Upper lobe of left lung (tissue), 6 donors: ENCODE measurements around the gene SYT9. TPM values are rescaled to one million over a fixed set of nuclear protein-coding genes. Genes with fewer than 3 reads are reported as not detected.

ENCODE experiments used
- ATAC-seq, 2 donors: fragments of 200-7000 bp; cut with Tn5 transposase; one replicate each; pipeline ENCODE4 v1.9.1; 2022; ENCODE audit warnings: mild to moderate bottlenecking in 2 of 2, moderate library complexity in 2 of 2; ENCODE audit not compliant: low FRiP score in 2 of 2
- DNase-seq, 2 donors: peaks; one replicate each; pipeline ENCODE4 v3.0.0-alpha.2; 2019 to 2020
- H3K27ac ChIP-seq, 4 donors: fragments of 200-600 bp; sonication (generic); one replicate each; pipeline ENCODE4 v1.5.1; 2016 to 2019
- H3K27me3 ChIP-seq, 4 donors: fragments of 200-600 bp; sonication (generic); one replicate each; pipeline ENCODE4 v1.5.1; 2017 to 2019
- H3K36me3 ChIP-seq, 4 donors: fragments of 200-600 bp; sonication (generic); one replicate each; pipeline ENCODE4 v1.5.1; 2016 to 2019
- H3K4me1 ChIP-seq, 4 donors: fragments of 200-600 bp; sonication (generic); one replicate each; pipeline ENCODE4 v1.5.1; 2018 to 2019
- H3K4me3 ChIP-seq, 4 donors: fragments of 200-600 bp; sonication (generic); one replicate each; pipeline ENCODE4 v1.5.1; 2017 to 2019; ENCODE audit warnings: mild to moderate bottlenecking in 2 of 4, moderate library complexity in 1 of 4
- H3K9me3 ChIP-seq, 4 donors: fragments of 200-600 bp; sonication (generic); one replicate each; pipeline ENCODE4 v1.5.1; 2018 to 2019
- EP300 ChIP-seq, 4 donors: sonication (generic); formaldehyde crosslinking; IDR thresholded peaks; one replicate each; pipeline ENCODE4 v1.5.1; 2017; ENCODE audit warnings: antibody characterized with exemption in 4 of 4, control low read depth in 2 of 4
- POLR2A ChIP-seq, 4 donors: fragments of 450-650 bp; IDR thresholded peaks; one replicate each; pipeline ENCODE4 v1.5.1; 2016 to 2017; ENCODE audit warnings: antibody characterized with exemption in 4 of 4, mild to moderate bottlenecking in 2 of 4
- POLR2AphosphoS5 ChIP-seq, 2 donors: sonication (generic); formaldehyde crosslinking; IDR thresholded peaks; one replicate each; pipeline ENCODE4 v1.5.1; 2017; ENCODE audit warnings: antibody characterized with exemption in 2 of 2
- WGBS, 2 donors: methylation state at CpG; one replicate each; pipeline ENCODE4 v1.1.5; 2017 to 2018; 5-methylcytosine and 5-hydroxymethylcytosine counted together
- total RNA-seq, 6 donors: library from RNA; depleted of rRNA in 4 of 6; stranded (reverse); fragments of >200 nt in 4 of 6; gene quantifications; one replicate each; pipeline versions ENCODE4 v1.1.0 to v1.2.1, GENCODE V29; 2016 to 2021
- TF ChIP-seq, protein P1 (sequence below), 6 experiments: fragments of 450-650 bp in 4 of 6; fragments of 200-600 bp in 2 of 6; sonication (generic) in 2 of 6; IDR thresholded peaks; one replicate each; pipeline ENCODE4 v1.5.1; 2016 to 2019; ENCODE audit warnings: antibody characterized with exemption in 6 of 6
- donor health status: DM: no; HTN: no; CAD: no; lungs with moderate emphysema.
- donor health status: DM: no; HTN: yes; CAD: no; lungs with severe emphysema.

Gene SYT9
- total RNA-seq, 6 donors from 2014 or later = 0.27 to 0.30 TPM; not detected in 4

DNA sequence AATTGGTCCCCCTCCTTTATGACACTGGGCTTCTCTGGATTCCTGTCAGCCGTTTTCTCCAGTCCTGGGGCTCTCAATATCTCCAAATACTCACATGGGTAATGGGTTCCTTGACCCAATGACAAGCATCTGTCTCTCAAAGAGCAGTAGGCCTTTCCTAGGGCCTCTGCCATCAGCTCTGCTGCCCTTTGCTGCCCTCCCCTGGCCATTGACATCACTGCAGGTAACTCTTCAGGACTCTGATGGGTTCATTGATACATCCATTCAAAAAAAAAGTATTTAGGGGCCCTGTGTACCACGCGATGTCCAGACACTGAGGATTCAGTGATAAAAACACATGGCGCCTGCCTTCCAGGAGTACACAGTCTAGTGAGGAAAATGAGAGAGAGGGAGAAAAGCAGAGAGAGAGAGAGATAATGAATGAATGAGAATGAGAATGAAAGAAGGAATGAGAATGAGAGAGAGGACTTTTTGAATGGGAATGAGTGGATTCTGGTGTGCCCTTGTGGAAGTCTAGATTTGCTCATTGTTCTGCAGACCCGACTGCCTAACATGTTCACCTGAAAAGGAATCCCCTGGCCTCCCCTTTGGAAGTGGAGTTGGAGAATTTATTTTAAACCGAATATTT, 191.0 kb downstream of the SYT9 start:
- DNase-seq (peak in 1 of 2 donors; percentile 63), ATAC-seq (peak; percentile 75 to 88)
- WGBS, 2 donors = 28 to 29% methylated on average over 6 of the region's 6 CpGs
- H3K36me3 ChIP-seq = no peaks in the 10 kb centered on the region
- no peaks in the 10 kb centered on the region for H3K4me1 ChIP-seq
- TF ChIP-seq, protein P1, sequence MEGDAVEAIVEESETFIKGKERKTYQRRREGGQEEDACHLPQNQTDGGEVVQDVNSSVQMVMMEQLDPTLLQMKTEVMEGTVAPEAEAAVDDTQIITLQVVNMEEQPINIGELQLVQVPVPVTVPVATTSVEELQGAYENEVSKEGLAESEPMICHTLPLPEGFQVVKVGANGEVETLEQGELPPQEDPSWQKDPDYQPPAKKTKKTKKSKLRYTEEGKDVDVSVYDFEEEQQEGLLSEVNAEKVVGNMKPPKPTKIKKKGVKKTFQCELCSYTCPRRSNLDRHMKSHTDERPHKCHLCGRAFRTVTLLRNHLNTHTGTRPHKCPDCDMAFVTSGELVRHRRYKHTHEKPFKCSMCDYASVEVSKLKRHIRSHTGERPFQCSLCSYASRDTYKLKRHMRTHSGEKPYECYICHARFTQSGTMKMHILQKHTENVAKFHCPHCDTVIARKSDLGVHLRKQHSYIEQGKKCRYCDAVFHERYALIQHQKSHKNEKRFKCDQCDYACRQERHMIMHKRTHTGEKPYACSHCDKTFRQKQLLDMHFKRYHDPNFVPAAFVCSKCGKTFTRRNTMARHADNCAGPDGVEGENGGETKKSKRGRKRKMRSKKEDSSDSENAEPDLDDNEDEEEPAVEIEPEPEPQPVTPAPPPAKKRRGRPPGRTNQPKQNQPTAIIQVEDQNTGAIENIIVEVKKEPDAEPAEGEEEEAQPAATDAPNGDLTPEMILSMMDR (IDR thresholded peaks at IDR 0.05) = peak; percentile 54 to 69 (median 64)
- TF ChIP-seq POLR2A (IDR thresholded peaks at IDR 0.05) (no peak), POLR2AphosphoS5 (IDR thresholded peaks at IDR 0.05) (no peak)
- no peak overlapping the region for H3K4me3 ChIP-seq
- no peaks in the 10 kb centered on the region for H3K9me3 ChIP-seq
- H3K27ac ChIP-seq = no peak overlapping the region
- H3K27me3 ChIP-seq = peaks cover 0 to 5% (median 0%) of the 10 kb centered on the region in 4 donors

DNA sequence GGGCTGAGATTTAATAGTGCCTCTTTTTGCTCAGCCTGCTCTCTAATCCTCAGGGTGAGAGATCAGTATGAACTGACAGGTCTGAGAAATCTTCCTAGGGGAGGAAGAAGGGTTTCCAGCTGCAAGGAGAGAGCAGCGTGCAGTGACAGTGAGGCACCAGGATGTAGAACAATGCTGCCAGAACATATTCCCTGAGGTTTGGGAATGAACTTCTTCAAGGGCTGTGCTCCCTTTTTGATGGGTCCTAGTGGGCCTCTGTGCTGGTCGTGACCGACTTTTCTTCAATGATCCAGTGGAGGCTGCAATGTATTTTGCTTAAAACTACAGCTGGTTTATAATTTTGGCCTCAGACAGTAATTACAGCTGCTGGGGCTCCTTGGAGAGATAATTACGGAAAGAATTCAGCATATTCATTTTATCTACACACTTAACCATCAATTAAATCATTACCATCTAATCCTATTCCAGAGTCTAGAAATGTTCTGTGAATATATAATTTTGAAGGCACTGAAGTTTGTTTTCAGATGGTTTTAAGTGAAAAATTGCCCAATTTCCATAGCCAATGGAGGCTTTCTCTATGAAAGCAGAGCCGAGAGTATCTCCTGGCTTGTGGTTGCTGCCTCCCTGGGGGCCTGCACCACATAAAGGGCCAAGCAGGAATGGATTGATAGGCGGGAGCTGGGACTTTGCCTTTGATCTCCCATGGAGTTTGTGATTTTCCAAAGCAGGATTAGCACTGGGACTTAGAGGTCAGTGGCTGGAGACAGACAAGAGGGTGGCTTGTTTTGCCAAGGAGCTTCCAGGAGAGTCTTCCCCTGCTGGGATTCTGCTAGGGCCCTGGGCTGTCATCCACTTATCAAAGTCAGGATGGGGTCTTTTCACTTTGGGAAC, 192.6 kb downstream of the SYT9 start:
- DNase-seq = no peak
- 65 to 73% methylated on average over 6 of the region's 6 CpGs for WGBS, 2 donors
- Histone ChIP-seq H3K4me1 (no peaks in the 10 kb centered on the region), H3K9me3 (no peaks in the 10 kb centered on the region), H3K27ac (no peak overlapping the region), H3K4me3 (no peak overlapping the region), H3K36me3 (no peaks in the 10 kb centered on the region), H3K27me3 (peaks cover 0 to 5% (median 0%) of the 10 kb centered on the region in 4 donors)
- ATAC-seq = no peak
- TF ChIP-seq, protein P1 (IDR thresholded peaks at IDR 0.05) = no peak
- TF ChIP-seq POLR2AphosphoS5 (IDR thresholded peaks at IDR 0.05) (no peak), POLR2A (IDR thresholded peaks at IDR 0.05) (no peak), EP300 (IDR thresholded peaks at IDR 0.05) (no peak)

DNA sequence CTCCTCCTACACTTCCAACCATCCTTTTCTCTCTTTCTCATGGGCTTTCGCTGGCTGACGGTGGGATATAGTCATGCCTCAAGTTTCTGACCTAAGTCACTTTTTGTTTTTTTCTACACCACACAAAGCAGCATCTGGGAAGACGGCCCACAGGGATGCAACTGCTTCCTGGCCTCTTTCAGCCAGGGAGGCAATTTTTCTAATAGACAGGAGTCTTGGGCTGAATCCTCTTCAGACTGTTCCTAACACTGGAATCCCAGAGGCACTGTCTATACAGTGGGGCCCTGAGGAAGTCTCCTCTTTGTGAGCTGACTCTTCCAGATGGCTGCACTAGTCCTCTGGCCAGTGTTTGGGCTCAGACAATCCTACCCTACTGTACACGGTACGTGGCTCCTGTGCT, 193.9 kb downstream of the SYT9 start:
- H3K36me3 ChIP-seq = no peaks in the 10 kb centered on the region
- H3K4me3 ChIP-seq = no peak overlapping the region
- no peak overlapping the region for H3K27ac ChIP-seq
- no peaks in the 10 kb centered on the region for H3K4me1 ChIP-seq
- 82 to 92% methylated on average over 3 to 5 of the region's 5 CpGs for WGBS, 2 donors
- TF ChIP-seq, protein P1 (IDR thresholded peaks at IDR 0.05) = no peak
- no peak for TF ChIP-seq POLR2AphosphoS5 (IDR thresholded peaks at IDR 0.05)
- TF ChIP-seq EP300 (IDR thresholded peaks at IDR 0.05) = no peak
- peaks cover 0 to 5% (median 0%) of the 10 kb centered on the region in 4 donors for H3K27me3 ChIP-seq
- DNase-seq (no peak), ATAC-seq (no peak)
- H3K9me3 ChIP-seq = no peaks in the 10 kb centered on the region

DNA sequence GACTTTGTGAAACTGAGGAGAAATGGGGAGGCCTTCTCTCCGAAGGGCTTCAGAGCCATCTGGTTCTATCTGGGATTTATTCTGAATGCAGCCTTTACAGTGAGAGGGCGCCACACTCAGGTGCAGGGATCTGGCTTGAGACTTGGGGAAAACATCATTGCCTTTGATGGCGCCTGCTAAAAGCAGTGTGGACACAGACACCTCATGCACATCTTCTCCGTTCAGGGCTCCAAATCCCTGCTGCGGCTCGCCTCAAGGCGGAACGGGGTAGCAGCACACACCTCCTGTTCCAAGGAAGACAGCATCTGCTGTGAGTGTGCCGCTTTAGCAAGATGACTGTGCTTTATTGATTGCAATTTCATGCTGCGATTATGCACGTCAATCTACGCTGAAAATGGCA, 196.5 kb downstream of the SYT9 start:
- no peak for ATAC-seq
- WGBS, 2 donors = 94% methylated on average over 12 of the region's 12 CpGs
- H3K4me1 ChIP-seq = peaks cover 0 to 5% (median 0%) of the 10 kb centered on the region in 4 donors
- peaks cover 0 to 5% (median 0%) of the 10 kb centered on the region in 4 donors for H3K27me3 ChIP-seq
- no peaks in the 10 kb centered on the region for H3K9me3 ChIP-seq
- no peak overlapping the region for H3K4me3 ChIP-seq
- DNase-seq = peak in 1 of 2 donors; percentile 9
- H3K27ac ChIP-seq = no peak overlapping the region
- TF ChIP-seq EP300 (IDR thresholded peaks at IDR 0.05) (no peak), POLR2AphosphoS5 (IDR thresholded peaks at IDR 0.05) (no peak), POLR2A (IDR thresholded peaks at IDR 0.05) (no peak)
- TF ChIP-seq, protein P1 (IDR thresholded peaks at IDR 0.05) = no peak
- H3K36me3 ChIP-seq = no peaks in the 10 kb centered on the region
